HG03342 (cell line): ENCODE results near the gene PIGBOS1.
"Not testable (repeated sequence)": the region's sequence is repeated elsewhere in the genome, so short reads cannot be mapped to it uniquely, and the experiment has no call there.

Source experiments
- ATAC-seq: cut with Tn5 transposase; IDR thresholded peaks from one replicate; pipeline ENCODE4 v1.9.1; 2021; ENCODE audit warnings: mild to moderate bottlenecking, moderate library complexity; ENCODE audit not compliant: unreplicated experiment

PIGBOS1 gene

GRCh38 chr15:55297315-55297714 is 21.6 kb downstream of the PIGBOS1 start:
- no peak for ATAC-seq

- ATAC-seq = peak; percentile 69
Measured at GRCh38 chr15:55290528-55291057, 28.3 kb downstream of the PIGBOS1 start.

GRCh38 chr15:55289746-55290527 is 29.0 kb downstream of the PIGBOS1 start, which contains the start of gene RAB27A:
TSS of gene RAB27A (minus strand) at chr15:55289813. CDS start at chr15:55234934, 54,879 bp downstream.
- peak; percentile 67 for ATAC-seq

GRCh38 chr15:55289011-55289745 is 29.7 kb downstream of the PIGBOS1 start:
- ATAC-seq = peak; percentile 29

- ATAC-seq = no peak
Measured at GRCh38 chr15:55288006-55288717, 30.8 kb downstream of the PIGBOS1 start.

GRCh38 chr15:55286442-55287189 is 32.3 kb downstream of the PIGBOS1 start:
- ATAC-seq = not testable (repeated sequence)

- no peak for ATAC-seq
Measured at GRCh38 chr15:55284426-55284825, 34.5 kb downstream of the PIGBOS1 start.

- no peak for ATAC-seq
Measured at GRCh38 chr15:55283379-55284147, 35.4 kb downstream of the PIGBOS1 start.

- no peak for ATAC-seq
Measured at GRCh38 chr15:55282284-55282833, 36.6 kb downstream of the PIGBOS1 start.

- no peak for ATAC-seq
Measured at GRCh38 chr15:55281517-55282228, 37.2 kb downstream of the PIGBOS1 start.

- not testable (repeated sequence) for ATAC-seq
Measured at GRCh38 chr15:55280589-55280988, 38.3 kb downstream of the PIGBOS1 start.

- peak; percentile 70 for ATAC-seq
Measured at GRCh38 chr15:55279746-55280351, 39.1 kb downstream of the PIGBOS1 start.

- ATAC-seq = no peak
Measured at GRCh38 chr15:55279100-55279745, 39.7 kb downstream of the PIGBOS1 start.

GRCh38 chr15:55277715-55278114 is 41.2 kb downstream of the PIGBOS1 start:
- ATAC-seq = no peak

GRCh38 chr15:55277116-55277564 is 41.8 kb downstream of the PIGBOS1 start:
- ATAC-seq = peak; percentile 55

GRCh38 chr15:55276324-55276723 is 42.6 kb downstream of the PIGBOS1 start:
- no peak for ATAC-seq

GRCh38 chr15:55270291-55270690 is 48.6 kb downstream of the PIGBOS1 start:
- no peak for ATAC-seq
